HepG2 (cell line): ENCODE results near the gene NFS1. TPM values are rescaled to one million over a fixed set of nuclear protein-coding genes. Genes with fewer than 3 reads are reported as not detected.

Experiments used
- ATRX ChIP-seq: sonication (generic); formaldehyde crosslinking; IDR thresholded peaks from 2 replicates; pipeline ENCODE4 v1.4.0; 2020; ENCODE audit warnings: missing genetic modification reagents, borderline replicate concordance
- CENPT ChIP-seq: sonication (generic); formaldehyde crosslinking; IDR thresholded peaks from 2 replicates; pipeline ENCODE4 v1.8.0; 2022; ENCODE audit warnings: low read depth, mild to moderate bottlenecking, moderate library complexity, missing genetic modification reagents
- HOMEZ ChIP-seq: IDR thresholded peaks from 2 replicates; pipeline ENCODE4 v1.6.1; 2016; ENCODE audit warnings: low read depth
- KAT7 ChIP-seq: IDR thresholded peaks from 2 replicates; pipeline ENCODE4 v1.6.1; 2018; ENCODE audit warnings: borderline replicate concordance, missing compliant biosample characterization
- MLLT10 ChIP-seq: sonication (generic); formaldehyde crosslinking; IDR thresholded peaks from 2 replicates; pipeline ENCODE4 v1.4.0; 2020; ENCODE audit warnings: missing genetic modification reagents
- MLXIP ChIP-seq: sonication (generic); formaldehyde crosslinking; IDR thresholded peaks from 2 replicates; pipeline ENCODE4 v1.9.0; 2021; ENCODE audit warnings: missing genetic modification reagents, borderline replicate concordance
- MTF2 ChIP-seq: sonication (generic); formaldehyde crosslinking; IDR thresholded peaks from 2 replicates; pipeline ENCODE4 v1.5.0; 2020; ENCODE audit warnings: missing genetic modification reagents, borderline replicate concordance
- NKX3-1 ChIP-seq: sonication (generic); formaldehyde crosslinking; IDR thresholded peaks from 2 replicates; pipeline ENCODE4 v1.5.0; 2020; ENCODE audit warnings: missing genetic modification reagents
- PITX1 ChIP-seq: sonication (generic); formaldehyde crosslinking; IDR thresholded peaks from 2 replicates; pipeline ENCODE4 v1.5.1; 2020; ENCODE audit warnings: mild to moderate bottlenecking, missing genetic modification reagents
- PLRG1 ChIP-seq: fragments of 450-650 bp; conservative IDR thresholded peaks from 2 replicates; pipeline ENCODE4 v1.6.1; 2016
- PRMT3 ChIP-seq: sonication (generic); formaldehyde crosslinking; IDR thresholded peaks from 2 replicates; pipeline ENCODE4 v1.8.1; 2022; ENCODE audit warnings: low read depth, mild to moderate bottlenecking, moderate library complexity, missing genetic modification reagents, borderline replicate concordance
- TEF ChIP-seq: sonication (generic); formaldehyde crosslinking; IDR thresholded peaks from 2 replicates; pipeline ENCODE4 v1.5.0; 2020; ENCODE audit warnings: missing genetic modification reagents
- TERF1 ChIP-seq: sonication (generic); formaldehyde crosslinking; IDR thresholded peaks from 2 replicates; pipeline ENCODE4 v1.8.0; 2022; ENCODE audit warnings: mild to moderate bottlenecking, missing genetic modification reagents, moderate library complexity
- ZBTB20 ChIP-seq: sonication (generic); formaldehyde crosslinking; IDR thresholded peaks from 2 replicates; pipeline ENCODE4 v1.8.1; 2023; ENCODE audit warnings: missing genetic modification reagents, low read depth, mild to moderate bottlenecking, borderline replicate concordance
- ZNF549 ChIP-seq: sonication (generic); formaldehyde crosslinking; IDR thresholded peaks from 2 replicates; pipeline ENCODE4 v1.5.0; 2020; ENCODE audit warnings: missing genetic modification reagents
- ZNF639 ChIP-seq: conservative IDR thresholded peaks from 2 replicates; pipeline ENCODE4 v1.6.1; 2018; ENCODE audit warnings: missing genetic modification reagents
- ZNF652 ChIP-seq: IDR thresholded peaks from 2 replicates; pipeline ENCODE4 v1.6.1; 2016; ENCODE audit warnings: low read depth, borderline replicate concordance
- ZNF703 ChIP-seq: sonication (generic); formaldehyde crosslinking; IDR thresholded peaks from 2 replicates; pipeline ENCODE4 v1.5.1; 2020; ENCODE audit warnings: missing genetic modification reagents, mild to moderate bottlenecking, moderate library complexity, borderline replicate concordance
- ZNF710 ChIP-seq: sonication (generic); formaldehyde crosslinking; IDR thresholded peaks from 2 replicates; pipeline ENCODE4 v1.5.0; 2020; ENCODE audit warnings: mild to moderate bottlenecking, missing genetic modification reagents, borderline replicate concordance
- polyA plus RNA-seq, 8 experiments: library from polyadenylated mRNA; depleted of rRNA in 3 of 8; stranded (reverse) in 7 of 8; unstranded in 1 of 8; fragments of >200 nt; fragmentation: Illumina TruSeq in 4 of 8; extraction: Trizol in 4 of 8; gene quantifications; 2 replicates each; pipeline versions ENCODE4 v1.2.1 to v1.2.3, GENCODE V29; 2011 to 2016; ENCODE audit warnings: low read depth in 4 of 8, missing spikeins in 1 of 8, mixed read lengths in 1 of 8; ENCODE audit not compliant: insufficient read depth in 1 of 8
- total RNA-seq, 5 experiments: library from RNA; depleted of rRNA; stranded (reverse); fragments of >200 nt; fragmentation: Illumina TruSeq; extraction: Trizol; gene quantifications; 2 replicates each; pipeline ENCODE4 v1.2.3, GENCODE V29; 2016; ENCODE audit warnings: low read depth in 1 of 5

NFS1 gene
- total and polyA plus RNA-seq, 2 of the 13 experiments (the other 11 are each of a cell fraction or from before 2014, with no cell fraction given): 65.9 to 88.1 TPM

- TF ChIP-seq ZNF639 (CRISPR knock-in tag) (no peak), ZNF652 (CRISPR knock-in tag) (0 out of 2 replicates have a peak, but pooled peaks have one; percentile 29), ATRX (CRISPR knock-in tag) (no peak), NKX3-1 (CRISPR knock-in tag) (no peak), CENPT (CRISPR knock-in tag) (no peak; the same call in 1 of the 2 replicates), MLLT10 (CRISPR knock-in tag) (no peak), TERF1 (CRISPR knock-in tag) (no peak), TEF (CRISPR knock-in tag) (no peak), ZNF710 (CRISPR knock-in tag) (no peak), MTF2 (CRISPR knock-in tag) (0 out of 2 replicates have a peak, but pooled peaks have one; percentile 32), HOMEZ (CRISPR knock-in tag) (no peak), ZNF549 (CRISPR knock-in tag) (no peak), KAT7 (no peak), PLRG1 (no peak), ZNF703 (CRISPR knock-in tag) (no peak), PITX1 (CRISPR knock-in tag) (peak; percentile 15; the same call in 1 of the 2 replicates), MLXIP (no peak), ZBTB20 (CRISPR knock-in tag) (0 out of 2 replicates have a peak, but pooled peaks have one; percentile 6), PRMT3 (CRISPR knock-in tag) (no peak; the same call in 1 of the 2 replicates)
These were observed 640 bp downstream of the NFS1 start (continued) for GRCh38 chr20:35698298-35699126.
